NB4 (cell line): ENCODE measurements around the gene TRERF1.
"Not testable (repeated sequence)": the region's sequence is repeated elsewhere in the genome, so short reads cannot be mapped to it uniquely, and the experiment has no call there.

Experiments
- MYC ChIP-seq: IDR thresholded peaks from 2 replicates; pipeline ENCODE4 v1.6.1; 2011; ENCODE audit warnings: low read depth, low read length
- POLR2A ChIP-seq: IDR thresholded peaks from 2 replicates; pipeline ENCODE4 v1.6.1; 2011; ENCODE audit warnings: mild to moderate bottlenecking; ENCODE audit not compliant: insufficient read length; ENCODE audit errors: extremely low read depth
- TF ChIP-seq, protein P1 (sequence below): IDR thresholded peaks from one replicate; pipeline ENCODE4 v1.5.1; 2012; ENCODE audit warnings: low read depth, low read length
- TF ChIP-seq, protein P2 (sequence below): IDR thresholded peaks from 2 replicates; pipeline ENCODE4 v1.6.1; 2011; ENCODE audit warnings: low read depth, low read length

DNA sequence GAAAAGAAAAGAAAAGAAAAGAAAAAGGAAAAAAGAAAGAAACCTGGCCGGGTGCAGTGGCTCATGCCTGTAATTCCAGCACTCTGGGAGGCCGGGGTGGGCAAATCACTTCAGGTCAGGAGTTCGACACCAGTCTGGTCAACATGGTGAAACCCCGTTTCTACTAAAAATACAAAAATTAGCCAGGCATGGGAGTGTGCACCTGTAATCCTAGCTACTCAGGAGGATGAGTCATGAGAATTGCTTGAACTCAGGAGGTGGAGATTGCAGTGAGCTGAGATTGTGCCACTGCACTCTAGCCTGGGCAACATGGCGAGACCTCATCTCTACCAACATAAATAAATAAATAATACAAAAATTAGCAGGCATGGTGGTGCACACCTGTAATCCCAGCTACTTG, 259.3 kb downstream of the TRERF1 start:
- TF ChIP-seq POLR2A, MYC: not testable (repeated sequence)
- TF ChIP-seq, protein P1, sequence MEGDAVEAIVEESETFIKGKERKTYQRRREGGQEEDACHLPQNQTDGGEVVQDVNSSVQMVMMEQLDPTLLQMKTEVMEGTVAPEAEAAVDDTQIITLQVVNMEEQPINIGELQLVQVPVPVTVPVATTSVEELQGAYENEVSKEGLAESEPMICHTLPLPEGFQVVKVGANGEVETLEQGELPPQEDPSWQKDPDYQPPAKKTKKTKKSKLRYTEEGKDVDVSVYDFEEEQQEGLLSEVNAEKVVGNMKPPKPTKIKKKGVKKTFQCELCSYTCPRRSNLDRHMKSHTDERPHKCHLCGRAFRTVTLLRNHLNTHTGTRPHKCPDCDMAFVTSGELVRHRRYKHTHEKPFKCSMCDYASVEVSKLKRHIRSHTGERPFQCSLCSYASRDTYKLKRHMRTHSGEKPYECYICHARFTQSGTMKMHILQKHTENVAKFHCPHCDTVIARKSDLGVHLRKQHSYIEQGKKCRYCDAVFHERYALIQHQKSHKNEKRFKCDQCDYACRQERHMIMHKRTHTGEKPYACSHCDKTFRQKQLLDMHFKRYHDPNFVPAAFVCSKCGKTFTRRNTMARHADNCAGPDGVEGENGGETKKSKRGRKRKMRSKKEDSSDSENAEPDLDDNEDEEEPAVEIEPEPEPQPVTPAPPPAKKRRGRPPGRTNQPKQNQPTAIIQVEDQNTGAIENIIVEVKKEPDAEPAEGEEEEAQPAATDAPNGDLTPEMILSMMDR = not testable (repeated sequence)
- TF ChIP-seq, protein P2, sequence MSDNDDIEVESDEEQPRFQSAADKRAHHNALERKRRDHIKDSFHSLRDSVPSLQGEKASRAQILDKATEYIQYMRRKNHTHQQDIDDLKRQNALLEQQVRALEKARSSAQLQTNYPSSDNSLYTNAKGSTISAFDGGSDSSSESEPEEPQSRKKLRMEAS = not testable (repeated sequence)
